GM08714 (cell line): Measurements from ENCODE around the gene ERG.

ENCODE experiments used
- H3K4me3 ChIP-seq: fragments of 200-500 bp; sonication (Bioruptor generic); 2 replicates; pipeline ENCODE4 v1.5.1; 2014; ENCODE audit warnings: mild to moderate bottlenecking, low read length, inconsistent platforms
- ZNF274 ChIP-seq: IDR thresholded peaks from 2 replicates; pipeline ENCODE4 v1.6.1; 2012; ENCODE audit warnings: mild to moderate bottlenecking, low read depth, low read length

ERG gene

GRCh38 chr21:38349977-38350376, 148.3 kb downstream of the ERG start:
- no peak for TF ChIP-seq ZNF274
- no peak overlapping the region for H3K4me3 ChIP-seq

GRCh38 chr21:38349111-38349746, 149.0 kb downstream of the ERG start:
- H3K4me3 ChIP-seq = no peak overlapping the region
- no peak for TF ChIP-seq ZNF274

- no peak overlapping the region for H3K4me3 ChIP-seq
- TF ChIP-seq ZNF274 = no peak
Observed at GRCh38 chr21:38346286-38346685, 152.0 kb downstream of the ERG start.

GRCh38 chr21:38343691-38344090, 154.6 kb downstream of the ERG start:
- no peak for TF ChIP-seq ZNF274
- no peak overlapping the region for H3K4me3 ChIP-seq

- no peak for TF ChIP-seq ZNF274
- H3K4me3 ChIP-seq = no peak overlapping the region
Observed at GRCh38 chr21:38342739-38343138, 155.5 kb downstream of the ERG start.

GRCh38 chr21:38341546-38342012, 156.7 kb downstream of the ERG start:
- H3K4me3 ChIP-seq = no peak overlapping the region
- TF ChIP-seq ZNF274 = no peak

- TF ChIP-seq ZNF274 = no peak
- no peak overlapping the region for H3K4me3 ChIP-seq
Observed at GRCh38 chr21:38340131-38340530, 158.1 kb downstream of the ERG start.

GRCh38 chr21:38337793-38338192, 160.5 kb downstream of the ERG start:
- no peak overlapping the region for H3K4me3 ChIP-seq
- TF ChIP-seq ZNF274 = no peak

GRCh38 chr21:38334866-38335265, 163.4 kb downstream of the ERG start:
- H3K4me3 ChIP-seq = no peak overlapping the region
- no peak for TF ChIP-seq ZNF274

GRCh38 chr21:38333301-38334272, 164.7 kb downstream of the ERG start:
- TF ChIP-seq ZNF274 = no peak
- H3K4me3 ChIP-seq = no peak overlapping the region

GRCh38 chr21:38330666-38331065, 167.6 kb downstream of the ERG start:
- no peak for TF ChIP-seq ZNF274

More at GRCh38 chr21:38330666-38331065, 167.6 kb downstream of the ERG start:
- no peak overlapping the region for H3K4me3 ChIP-seq
